ENCODE data around the gene AKAIN1. TPM values are rescaled to one million over a fixed set of nuclear protein-coding genes. Genes with fewer than 3 reads are reported as not detected.

The AKAIN1 gene
- total and polyA plus RNA-seq, 2 of the 8 experiments (the other 6 are each of a cell fraction or from before 2014, with no cell fraction given), result not detected

DNA sequence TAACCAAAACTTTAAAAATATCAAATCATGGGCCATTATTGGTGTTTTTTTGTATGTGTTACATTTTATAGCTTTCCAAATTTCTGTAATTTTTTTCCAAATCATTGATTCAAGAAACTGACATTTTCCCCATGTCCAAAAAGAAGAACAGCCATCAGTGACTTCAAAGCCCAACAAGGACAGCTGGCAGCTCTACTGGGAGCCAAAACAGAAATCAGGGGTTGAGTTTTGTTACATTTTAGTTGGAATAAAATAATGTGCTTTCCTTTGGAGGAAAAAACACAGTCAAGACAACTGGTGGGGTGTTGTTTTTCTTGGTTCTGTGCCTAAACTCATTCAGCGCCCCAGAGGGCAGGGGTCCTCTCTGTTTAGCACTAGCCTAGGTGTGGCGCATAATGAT, 23.8 kb downstream of the AKAIN1 start:
- Histone ChIP-seq H3K27me3 (replicated peaks in 1 of 4; ENCODE audit: control insufficient read depth in 3 of 4, extremely low read depth in 1 of 4, insufficient read depth in 3 of 4, low read length in 3 of 4) (no peaks in the 10 kb centered on the region), H2BK15ac (ENCODE audit: low read length) (no peak overlapping the region), H4K5ac (ENCODE audit: insufficient read length, low read depth, low read length) (no peak overlapping the region), H3K4ac (replicated peaks; ENCODE audit: insufficient read length, low read depth, low read length) (no peak overlapping the region), H3K4me2 (ENCODE audit: insufficient read depth in 1 of 2, low read depth in 2 of 2, low read length in 2 of 2) (no peak overlapping the region), H4K20me1 (replicated peaks in 1 of 2; ENCODE audit: control insufficient read depth in 1 of 2, insufficient read depth in 2 of 2, low read length in 2 of 2) (no peaks in the 10 kb centered on the region), H2BK20ac (ENCODE audit: low read length) (no peak overlapping the region), H4K91ac (replicated peaks; ENCODE audit: insufficient read length, low read length) (no peak overlapping the region), H3K23ac (ENCODE audit: insufficient read length) (no peak overlapping the region), H3K4me1 (replicated peaks in 1 of 4; ENCODE audit: control insufficient read depth in 3 of 4, insufficient read depth in 4 of 4, low read length in 3 of 4) (no peaks in the 10 kb centered on the region), H2BK5ac (ENCODE audit: low read depth, low read length) (no peak overlapping the region), H2AK5ac (ENCODE audit: low read depth, low read length) (no peak overlapping the region), H3K36me3 (ENCODE audit: control insufficient read depth in 2 of 4, insufficient read depth in 4 of 4, low read length in 3 of 4) (no peaks in the 10 kb centered on the region), H3K14ac (ENCODE audit: insufficient read length) (no peak overlapping the region), H4K8ac (ENCODE audit: extremely low read depth, insufficient read depth, low read length) (no peak overlapping the region), H3K9me3 (ENCODE audit: insufficient read depth in 2 of 2, low read depth in 1 of 2, low read length in 1 of 2) (no peaks in the 10 kb centered on the region), H3K9ac (replicated peaks in 1 of 4; ENCODE audit: extremely low read depth in 1 of 4, low read depth in 3 of 4, low read length in 3 of 4) (no peak overlapping the region), H3K18ac (ENCODE audit: extremely low read depth, low read length) (no peak overlapping the region), H3K27ac (ENCODE audit: low read depth, low read length) (no peak overlapping the region), H3K79me2 (ENCODE audit: control insufficient read depth in 1 of 2, insufficient read depth in 2 of 2, low read length in 2 of 2) (no peaks in the 10 kb centered on the region), H3K4me3 (ENCODE audit: extremely low read depth in 1 of 4, insufficient read depth in 2 of 4, low read depth in 3 of 4, low read length in 4 of 4) (no peak overlapping the region), H3K56ac (replicated peaks; ENCODE audit: insufficient read length, low read depth, low read length) (no peak overlapping the region), H3K23me2 (ENCODE audit: low read depth, low read length) (no peaks in the 10 kb centered on the region), H2BK12ac (ENCODE audit: low read depth, low read length) (no peak overlapping the region), H3K79me1 (ENCODE audit: low read depth, low read length) (no peaks in the 10 kb centered on the region), H2AFZ (ENCODE audit: low read length) (no peak overlapping the region), H2BK120ac (replicated peaks; ENCODE audit: low read depth, low read length) (no peak overlapping the region)
- FAIRE-seq (no peak), DNase-seq (ENCODE audit: low read depth in 1 of 2, low spot score in 2 of 2) (no peak)
- ChIA-PET CTCF (ENCODE audit: partially characterized antibody) (interaction anchor here (1.0 kb wide), 1 partner anchor 9 kb away, joined by 3 read pairs; no protein-coding TSS in a partner anchor), POLR2A (ENCODE audit: partially characterized antibody) (no interaction called here)
- WGBS, 2 experiments (ENCODE audit: extremely low coverage in 1 of 2, insufficient coverage in 1 of 2, insufficient read length in 1 of 2, insufficient replicate concordance in 2 of 2, low coverage in 1 of 2, low lambda C conversion rate in 2 of 2, missing lambda C conversion rate in 1 of 2), result 86% methylated on average over 2 of the region's 2 CpGs; no CpG with 5 or more reads in 1 of the 2 experiments
- TF ChIP-seq POLR2A (IDR thresholded peaks at IDR 0.05; ENCODE audit: control extremely low read depth in 1 of 2, low read depth in 2 of 2, low read length in 2 of 2) (no peak), RFX5 (IDR thresholded peaks at IDR 0.05; ENCODE audit: borderline replicate concordance, low read depth, low read length) (no peak), CEBPB (IDR thresholded peaks at IDR 0.05; ENCODE audit: low read depth, low read length) (no peak), RXRA (IDR thresholded peaks at IDR 0.05; ENCODE audit: insufficient read depth, low read depth, low read length) (no peak), SIN3A (conservative IDR thresholded peaks at IDR 0.05 in 1 of 2, IDR thresholded peaks at IDR 0.05 in 1 of 2; ENCODE audit: low read depth in 1 of 2, low read length in 2 of 2) (no peak), JUN (IDR thresholded peaks at IDR 0.05; ENCODE audit: low read depth, low read length) (no peak), ZNF274 (IDR thresholded peaks at IDR 0.05; ENCODE audit: borderline replicate concordance, extremely low read depth, low read length) (no peak), SP2 (IDR thresholded peaks at IDR 0.05; ENCODE audit: low read length) (no peak), EP300 (IDR thresholded peaks at IDR 0.05; ENCODE audit: borderline replicate concordance in 1 of 2, low read depth in 2 of 2, low read length in 2 of 2) (no peak), KDM5A (IDR thresholded peaks at IDR 0.05; ENCODE audit: low read length) (no peak), SP4 (IDR thresholded peaks at IDR 0.05; ENCODE audit: low read length) (no peak), HDAC6 (IDR thresholded peaks at IDR 0.05; ENCODE audit: low read depth, low read length) (no peak), CHD1 (IDR thresholded peaks at IDR 0.05; ENCODE audit: low read depth, low read length) (no peak), JUND (IDR thresholded peaks at IDR 0.05; ENCODE audit: low read length) (no peak), MAFK (IDR thresholded peaks at IDR 0.05; ENCODE audit: low read depth, low read length) (no peak), NRF1 (IDR thresholded peaks at IDR 0.05; ENCODE audit: low read depth, low read length) (no peak)
